Measurements from ENCODE around the gene EYS.
"Not testable (repeated sequence)": the region's sequence is repeated elsewhere in the genome, so short reads cannot be mapped to it uniquely, and the experiment has no call there.

Gene EYS

DNA sequence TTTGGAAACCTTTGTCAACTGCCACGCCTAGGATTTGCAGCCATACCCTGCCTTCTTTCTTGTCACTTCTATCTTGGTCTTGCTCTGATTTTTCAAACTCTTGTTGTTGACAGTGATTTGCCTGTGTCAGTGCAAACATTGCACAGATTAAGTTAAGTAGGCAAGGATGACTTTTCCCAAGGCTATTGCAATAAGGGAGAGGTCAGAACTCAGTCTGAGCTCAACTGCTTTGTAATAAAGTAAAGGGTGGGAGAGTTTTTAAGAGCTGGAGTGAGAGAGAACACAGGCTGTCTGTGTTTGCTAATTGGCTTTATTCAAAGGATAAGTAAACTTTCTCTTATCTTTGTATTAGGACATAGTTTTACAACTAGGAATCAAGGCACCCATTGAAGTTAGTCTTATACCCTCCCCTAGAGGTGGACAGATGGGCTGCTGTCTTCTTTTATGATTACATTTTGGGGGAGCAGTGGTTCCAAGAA lies 1622.8 kb downstream of the EYS start:
- DNase-seq = no peak

DNA sequence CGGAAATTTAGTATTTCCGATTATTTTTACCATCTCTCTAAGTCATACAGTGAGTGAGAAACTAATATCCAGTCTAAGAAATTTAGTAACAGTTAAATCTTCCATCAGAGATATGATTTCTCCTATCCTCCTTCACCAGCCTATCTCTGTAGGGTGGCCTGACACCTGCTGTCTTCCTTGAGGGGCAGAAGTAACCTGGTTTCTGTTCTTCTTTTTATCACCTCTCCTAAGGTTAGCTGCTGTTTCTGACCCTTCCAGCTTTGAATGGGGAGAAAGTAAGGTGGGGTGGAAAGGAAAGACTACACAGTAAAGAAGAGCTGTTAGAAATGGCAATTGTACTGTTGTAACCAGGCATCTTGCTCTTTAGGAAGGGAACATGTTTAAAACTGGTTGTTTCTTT lies 1623.8 kb downstream of the EYS start:
- no peak for DNase-seq

DNA sequence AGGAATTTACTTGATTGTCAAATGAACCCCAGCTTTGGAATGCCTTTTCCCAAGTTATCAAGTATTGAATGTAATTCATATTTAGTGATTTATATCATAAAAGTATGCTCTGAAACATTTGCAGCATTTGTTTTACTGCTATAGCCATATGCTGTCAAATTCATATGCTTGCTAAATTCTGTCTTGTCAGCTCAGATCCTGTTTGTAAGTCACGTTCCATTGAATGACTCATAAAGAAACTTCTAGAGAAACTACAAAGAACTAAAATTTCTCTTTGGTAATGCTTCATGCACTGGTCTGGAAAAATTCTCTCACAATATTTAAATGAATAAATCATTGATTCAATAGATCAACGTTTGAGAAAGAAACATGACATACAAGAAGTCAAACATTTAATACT lies 1625.6 kb downstream of the EYS start:
- DNase-seq = no peak

DNA sequence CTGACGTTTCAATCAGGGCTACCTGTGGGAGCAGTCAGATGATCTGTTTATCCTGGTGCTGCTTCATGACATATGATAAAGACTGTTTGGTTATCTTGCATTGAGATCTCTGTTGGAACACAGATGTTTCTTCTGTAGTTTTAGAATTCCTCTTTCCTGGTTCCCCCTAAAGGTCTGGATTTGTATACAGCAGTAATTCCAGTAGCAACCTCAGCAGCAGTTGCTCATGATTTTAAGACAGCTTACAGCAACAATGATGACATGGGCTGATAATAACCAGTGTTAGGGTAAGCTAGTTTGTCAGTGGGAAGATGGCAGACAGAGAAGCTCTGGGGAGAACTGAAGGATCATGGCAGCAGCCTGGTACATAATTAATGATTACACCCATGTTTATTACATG lies 1632.0 kb downstream of the EYS start:
- DNase-seq = no peak

DNA sequence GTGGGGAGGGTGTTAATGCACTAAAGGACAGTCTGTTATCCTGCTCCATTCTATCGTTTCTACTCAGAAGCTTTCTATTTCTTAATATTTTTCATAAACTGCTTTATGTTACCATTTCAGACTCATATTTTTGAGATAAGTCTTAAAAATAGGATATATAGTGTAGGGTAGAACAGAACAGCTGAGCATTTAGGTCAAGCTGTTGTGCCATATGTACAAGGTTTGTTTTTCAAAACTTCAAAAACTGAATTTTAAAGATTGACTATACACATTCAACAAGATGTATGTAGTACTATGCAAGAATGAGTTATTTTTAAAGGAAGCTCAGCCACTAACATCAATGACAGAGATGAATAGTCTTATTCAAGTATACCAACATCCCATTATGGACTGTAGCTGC lies 1634.3 kb downstream of the EYS start:
- DNase-seq = no peak

DNA sequence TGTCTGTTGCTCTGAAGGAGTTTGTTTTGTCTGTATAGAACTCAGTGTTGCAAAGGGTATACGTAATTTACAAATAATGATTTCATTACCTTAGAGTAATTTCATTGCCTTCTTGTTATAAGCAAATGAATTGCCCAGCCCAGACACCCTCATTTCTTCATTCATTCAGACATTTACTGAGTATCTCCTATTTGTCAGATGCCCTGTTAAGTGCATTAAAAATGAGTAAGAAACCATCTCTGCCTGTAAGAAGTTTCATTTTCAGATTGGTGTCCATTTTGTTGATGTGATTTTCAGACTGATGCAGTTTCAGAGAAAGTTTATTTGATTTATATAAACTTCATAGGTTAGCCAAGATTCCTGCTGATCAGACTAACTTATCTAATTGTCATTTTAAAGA lies 1642.1 kb downstream of the EYS start:
- no peak for DNase-seq

DNA sequence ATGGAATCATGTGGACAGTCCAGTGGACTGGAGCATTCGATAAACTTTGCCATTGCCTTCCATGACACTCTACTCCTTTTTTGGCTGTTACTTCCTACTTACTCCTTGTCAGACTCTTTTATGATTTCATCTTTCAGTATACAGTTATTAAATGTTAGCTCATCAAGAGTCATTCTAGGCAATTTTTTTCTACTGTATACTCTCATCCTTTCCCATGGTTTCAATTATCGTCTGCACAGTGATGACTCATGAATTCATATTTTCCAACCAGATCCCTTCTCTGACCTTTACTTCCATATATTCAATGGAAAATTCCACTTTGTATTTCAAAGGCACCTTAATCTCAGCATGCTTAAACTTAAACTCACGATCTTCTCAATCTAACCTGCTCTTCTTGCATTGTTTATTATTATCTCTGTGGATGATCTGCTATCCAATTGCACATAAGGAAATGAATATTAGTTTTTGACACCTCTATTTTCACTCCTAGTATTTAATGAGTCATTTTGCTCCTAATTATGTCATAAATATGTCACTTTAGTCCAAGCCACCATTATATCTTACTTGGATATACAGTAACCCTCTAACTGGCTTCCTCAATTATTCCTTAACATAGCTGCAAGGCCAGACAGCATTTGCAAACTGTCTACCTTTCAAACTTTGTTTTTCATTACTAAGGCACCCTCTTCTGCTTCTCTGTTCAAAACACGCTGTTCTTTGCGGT lies 1643.9 kb downstream of the EYS start:
- no peak for DNase-seq

DNA sequence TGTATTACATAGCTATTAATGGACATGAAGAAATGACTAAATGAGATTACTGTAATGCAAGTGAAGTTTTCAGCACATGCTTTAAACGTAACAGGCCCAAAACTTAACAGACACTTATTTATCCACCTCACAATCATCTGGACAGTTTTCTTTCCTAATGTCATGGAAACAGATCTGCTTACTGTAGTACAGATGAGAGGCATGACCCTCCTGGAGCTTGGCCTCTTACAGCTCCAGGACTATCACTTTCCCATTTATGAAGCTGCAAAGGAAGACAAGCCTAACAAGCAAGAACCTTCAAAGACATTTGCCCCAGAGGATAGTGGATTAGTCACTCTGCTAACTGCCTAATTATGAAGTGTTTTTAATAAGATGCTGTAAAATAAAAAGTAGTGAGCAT lies 1652.2 kb downstream of the EYS start:
- DNase-seq = no peak

DNA sequence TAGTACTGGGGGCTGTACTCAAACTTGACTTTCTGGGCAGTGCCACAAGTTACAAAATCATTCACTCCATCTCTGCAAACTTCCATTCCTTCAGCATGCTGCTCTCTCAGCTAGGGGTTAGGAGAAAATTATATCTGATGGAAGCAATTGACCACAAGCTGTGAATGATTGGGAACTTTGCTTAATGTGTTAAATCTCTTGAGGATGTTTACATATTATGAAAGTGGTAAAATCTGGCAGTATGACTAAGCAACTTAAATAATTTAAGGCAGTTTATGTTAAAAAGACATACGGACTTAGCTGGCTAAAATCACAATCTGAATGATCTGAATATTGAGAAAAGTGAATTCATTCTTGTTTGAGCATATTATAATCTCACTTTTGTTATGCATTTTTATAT lies 1656.4 kb downstream of the EYS start:
- no peak for DNase-seq

DNA sequence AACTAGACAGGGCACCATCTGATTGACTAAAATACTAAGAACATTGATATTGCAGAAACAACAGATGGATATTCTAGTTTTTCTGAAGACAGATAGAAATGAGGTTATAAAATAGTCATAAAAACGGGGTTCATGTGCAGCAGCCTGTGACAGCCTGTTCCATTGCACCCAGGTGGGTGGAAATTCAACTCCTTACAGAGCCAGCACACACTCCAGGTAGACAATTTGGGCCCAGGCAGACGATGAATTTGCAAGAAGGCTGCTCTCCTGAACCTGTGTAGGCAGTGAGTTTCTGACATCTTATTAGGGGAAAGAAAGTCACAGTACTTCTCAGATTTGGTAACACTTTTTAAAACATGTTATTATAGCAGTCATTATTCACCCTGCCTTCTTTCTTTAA lies 1657.3 kb downstream of the EYS start:
- DNase-seq = no peak

DNA sequence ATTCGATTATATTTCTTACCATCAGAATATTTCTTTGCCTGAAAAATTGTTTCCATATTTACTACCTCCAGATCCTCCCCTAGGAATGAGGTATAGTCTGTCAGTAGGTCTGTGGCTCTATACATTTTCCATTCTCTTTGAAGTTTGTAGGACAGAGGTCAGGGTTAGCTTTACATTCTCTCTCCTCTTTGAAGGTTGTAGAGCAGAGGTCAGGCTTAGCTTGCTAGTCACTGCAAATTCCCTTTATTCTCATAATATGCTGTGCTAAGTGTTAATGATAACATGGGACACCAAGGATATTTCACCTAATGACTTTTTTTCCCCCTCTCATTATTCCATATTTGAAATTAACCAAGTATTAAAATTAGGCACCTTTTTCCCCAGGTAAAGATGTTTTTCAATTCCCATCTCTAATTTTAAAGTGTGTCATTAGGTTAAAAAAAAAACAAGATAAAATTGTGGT lies 1660.2 kb downstream of the EYS start:
- no peak for DNase-seq

DNA sequence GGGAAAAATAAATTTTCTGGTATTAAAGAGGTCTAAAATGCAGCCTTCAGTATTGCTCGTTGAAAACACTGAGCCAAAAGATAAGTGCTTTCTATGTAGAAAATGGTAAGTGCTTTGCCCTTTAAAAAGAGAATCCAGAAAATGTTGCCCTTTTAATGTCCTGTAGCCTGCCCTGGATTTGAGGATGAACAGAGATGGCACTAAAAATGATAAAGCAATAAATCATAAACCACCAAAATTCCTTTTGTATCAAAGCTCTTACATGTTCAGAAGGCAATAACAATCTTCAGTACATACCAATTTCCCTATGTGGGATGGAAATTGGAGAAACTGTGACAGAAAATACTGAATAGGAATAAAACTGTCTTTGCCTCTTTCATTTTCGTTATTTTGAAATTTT lies 1665.7 kb downstream of the EYS start:
- DNase-seq = no peak

DNA sequence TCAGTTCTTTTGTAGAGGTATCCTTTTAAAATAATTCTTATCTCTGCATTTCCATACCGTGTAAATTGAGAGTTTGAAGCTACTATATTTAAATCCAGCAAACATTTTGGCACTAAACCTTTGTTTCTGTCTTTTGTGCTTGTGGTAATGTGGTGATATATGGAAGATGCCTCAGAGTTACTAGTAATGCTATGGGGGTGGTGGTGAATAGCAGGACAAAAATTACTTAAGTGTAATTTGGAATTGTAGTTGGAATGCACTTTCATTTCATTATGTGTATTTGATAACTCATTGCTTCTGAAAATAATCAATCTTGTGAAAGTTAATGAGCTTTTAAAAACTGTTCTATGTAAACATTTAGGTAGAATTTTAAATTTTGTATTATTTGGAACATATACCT lies 1666.9 kb downstream of the EYS start:
- DNase-seq = no peak

DNA sequence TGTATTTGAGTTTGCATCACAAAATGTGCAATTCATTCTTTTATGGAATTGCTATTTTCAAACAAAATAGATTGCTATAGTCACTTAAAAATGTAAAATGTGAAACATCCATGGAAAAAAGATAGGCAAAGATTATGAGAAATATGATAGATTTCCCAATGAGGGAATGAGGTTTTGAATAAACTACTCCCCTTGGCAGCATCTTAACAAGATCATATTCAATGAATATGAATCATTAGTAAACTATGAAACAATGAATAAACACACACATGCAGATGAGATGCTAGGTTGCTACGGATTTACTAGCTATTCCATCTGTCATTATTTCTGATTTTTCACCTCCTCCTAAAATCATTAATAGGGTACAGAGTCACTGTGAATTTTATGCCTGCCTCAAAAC lies 1669.6 kb downstream of the EYS start:
- DNase-seq = no peak

DNA sequence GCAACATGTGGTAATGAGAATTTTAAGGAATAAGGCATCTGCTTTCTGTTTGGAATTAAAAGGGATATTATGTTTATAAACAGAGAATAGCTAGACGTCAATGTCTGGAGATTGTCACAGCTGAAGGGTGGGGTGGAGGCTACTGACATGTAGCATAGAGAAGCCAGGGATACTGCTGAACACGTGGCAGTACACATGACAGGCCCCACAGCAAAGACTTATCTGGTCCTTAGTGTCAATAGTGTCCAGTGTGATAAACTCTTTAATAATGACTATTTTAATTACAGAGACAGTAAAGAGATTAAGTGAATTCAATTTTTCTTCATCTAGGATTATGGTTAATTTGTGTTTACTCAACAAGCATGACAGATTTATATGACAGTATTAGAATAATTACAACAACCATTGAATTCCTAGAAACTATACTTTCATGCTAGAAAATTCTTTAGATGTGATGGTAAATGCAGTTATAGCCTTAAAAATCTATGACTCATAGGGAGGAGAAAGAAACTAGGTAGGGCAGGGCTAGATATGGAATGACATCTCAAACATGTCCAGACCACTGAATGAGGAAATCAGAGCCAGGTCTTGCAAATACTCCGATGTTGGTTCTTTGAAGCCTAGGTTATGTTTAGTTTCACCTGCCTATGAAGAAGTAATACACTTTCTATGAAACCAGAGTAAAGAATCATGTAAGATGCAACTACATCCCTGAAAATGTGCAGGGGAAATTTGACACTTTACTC lies 1671.9 kb downstream of the EYS start:
- DNase-seq = no peak

DNA sequence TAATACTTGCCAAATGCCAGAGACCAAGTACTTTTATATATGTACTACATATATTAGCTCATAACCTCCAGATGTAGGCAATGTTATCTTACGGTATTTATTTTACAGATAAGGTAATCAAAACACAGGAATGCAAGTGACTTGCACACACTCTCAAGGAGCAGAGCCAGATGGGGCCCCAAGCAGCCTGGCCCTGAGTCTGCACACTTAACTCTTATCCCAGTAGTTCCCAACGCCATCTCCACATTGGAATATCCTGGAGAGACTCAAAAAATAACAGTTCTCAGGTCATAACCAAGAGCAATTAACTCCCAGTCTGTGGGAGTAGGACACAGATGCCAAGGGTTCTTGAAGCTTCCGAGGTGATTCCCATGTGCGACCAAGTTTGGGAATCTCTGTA lies 1672.7 kb downstream of the EYS start:
- no peak for DNase-seq

DNA sequence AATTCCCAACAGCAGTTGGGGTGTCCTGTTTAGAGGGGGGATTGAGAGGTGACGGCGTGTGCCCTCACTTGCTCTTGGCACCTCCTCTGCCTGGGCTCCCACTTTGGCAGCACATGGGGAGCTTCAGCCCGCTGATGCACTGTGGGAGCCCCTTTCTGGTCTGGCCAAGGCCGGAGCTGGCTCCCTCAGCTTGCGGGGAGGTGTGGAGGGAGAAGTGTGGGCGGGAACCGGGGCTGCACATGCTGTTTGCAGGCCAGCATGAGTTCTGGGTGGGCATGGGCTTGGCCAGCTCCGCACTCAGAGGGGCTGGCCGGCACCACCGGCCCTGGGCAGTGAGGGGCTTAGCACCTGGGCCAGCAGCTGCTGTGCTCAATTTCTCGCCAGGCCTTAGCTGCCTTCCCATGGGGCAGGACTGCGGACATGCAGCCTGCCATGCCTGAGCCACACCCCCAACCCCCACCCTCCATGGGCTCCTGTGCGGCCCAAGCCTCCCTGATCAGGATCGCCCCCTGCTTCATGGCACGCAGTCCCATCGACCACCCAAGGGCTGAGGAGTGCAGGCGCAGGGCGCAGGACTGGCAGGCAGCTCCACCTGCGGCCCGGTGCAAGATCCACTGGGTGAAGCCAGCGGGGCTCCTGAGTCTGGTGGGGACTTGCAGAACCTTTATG lies 1675.9 kb downstream of the EYS start:
- not testable (repeated sequence) for DNase-seq

DNA sequence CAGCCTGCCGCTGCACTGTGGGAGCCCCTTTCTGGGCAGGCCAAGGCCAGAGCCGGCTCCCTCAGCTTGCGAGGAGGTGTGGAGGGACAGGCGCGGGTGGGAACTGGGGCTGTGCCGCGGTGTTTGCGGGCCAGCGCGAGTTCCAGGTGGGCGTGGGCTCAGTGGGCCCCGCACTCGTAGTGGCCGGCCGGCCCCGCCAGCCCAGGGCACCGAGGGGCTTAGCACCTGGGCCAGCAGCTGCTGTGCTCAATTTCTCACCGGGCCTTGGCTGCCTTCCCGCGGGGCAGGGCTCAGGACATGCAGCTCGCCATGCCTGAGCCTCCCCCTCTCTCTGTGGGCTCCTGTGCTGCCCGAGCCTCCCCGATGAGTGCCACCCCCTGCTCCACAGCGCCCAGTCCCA lies 1683.3 kb downstream of the EYS start:
- no peak for DNase-seq

DNA sequence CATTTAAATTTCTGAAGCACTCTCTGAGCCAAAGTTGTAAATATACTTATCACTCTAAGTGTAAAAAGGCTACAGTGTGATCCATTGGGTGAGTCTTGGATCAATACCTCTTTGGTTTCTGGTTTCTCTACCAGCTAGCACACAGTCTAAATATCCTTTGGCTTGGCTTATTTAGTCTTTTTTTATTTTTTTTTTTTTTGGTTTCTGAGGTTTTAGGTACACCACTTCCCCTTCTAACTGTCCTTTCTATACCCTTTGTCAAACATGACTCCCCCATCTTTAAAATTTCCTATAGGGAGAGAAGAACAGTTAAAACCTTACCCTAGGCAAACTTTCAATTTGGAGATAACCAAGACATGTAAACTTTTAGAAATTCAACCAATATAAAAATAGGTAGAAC lies 1692.4 kb downstream of the EYS start:
- no peak for DNase-seq

DNA sequence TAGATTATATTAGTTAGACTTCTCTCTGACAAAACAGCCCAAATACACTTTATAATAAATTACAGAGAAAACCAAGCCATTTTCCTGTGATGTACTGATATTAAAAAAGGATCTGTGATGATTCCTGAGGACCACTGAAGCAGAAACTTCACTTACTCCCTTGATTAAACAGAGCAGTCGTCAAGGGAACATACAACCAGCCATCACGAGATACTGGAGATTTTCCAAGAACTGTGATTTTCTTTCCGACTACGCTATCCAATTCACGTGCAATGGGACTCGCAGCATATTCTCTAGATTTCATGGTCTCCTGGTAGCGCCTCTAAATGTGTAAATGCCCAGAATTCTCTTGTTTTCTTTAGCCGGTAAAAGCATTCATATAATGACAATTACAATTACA lies 1694.0 kb downstream of the EYS start:
- DNase-seq = no peak

DNA sequence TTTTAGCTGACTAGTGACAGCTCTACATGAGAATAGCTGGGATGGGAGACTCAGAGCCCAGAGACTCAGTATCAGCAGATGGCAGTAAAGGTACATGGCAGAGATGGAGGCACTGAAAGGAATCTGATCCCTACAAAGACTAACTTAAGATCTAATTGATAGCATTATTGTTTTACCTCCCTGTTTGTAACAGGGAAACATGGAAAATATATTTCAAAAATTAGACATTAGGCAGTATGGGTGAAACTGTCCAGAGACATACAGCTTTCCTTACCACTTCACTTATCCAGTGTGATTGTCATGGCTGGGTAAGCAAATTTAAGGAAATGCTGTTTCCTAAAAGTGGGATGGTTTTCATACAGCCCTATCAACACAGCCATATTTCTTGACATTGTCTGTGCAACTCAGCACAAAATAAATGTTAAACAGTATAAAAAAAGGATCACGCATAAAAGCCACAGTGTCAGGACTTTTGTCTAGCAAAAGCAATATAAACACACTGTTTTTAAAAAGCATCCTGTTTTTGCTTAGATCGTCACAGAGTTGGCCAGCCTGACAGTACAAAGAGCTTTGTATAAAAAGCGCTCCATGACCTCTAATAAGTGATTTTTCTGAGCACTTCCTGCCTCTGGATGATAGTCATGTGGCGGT lies 1694.5 kb downstream of the EYS start:
- peak; percentile 64 for DNase-seq

DNA sequence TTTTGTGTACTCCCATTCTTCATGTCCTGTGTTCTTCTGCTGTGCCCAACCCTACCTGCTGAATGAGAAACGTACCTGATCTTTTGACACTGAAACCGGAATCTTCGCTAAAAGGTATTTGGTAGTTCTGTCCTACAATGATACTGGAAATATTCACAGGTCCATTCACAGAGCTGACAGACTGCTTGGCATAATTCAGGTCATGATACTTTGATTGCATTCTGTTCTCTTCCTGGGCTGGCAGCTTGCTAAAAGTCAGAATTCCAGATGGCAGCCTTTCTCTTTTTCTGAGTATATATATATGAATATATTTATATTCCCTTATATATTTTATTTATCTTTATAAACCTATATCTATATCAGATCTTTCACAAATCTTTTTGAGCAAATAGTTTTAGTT lies 1696.4 kb downstream of the EYS start:
- no peak for DNase-seq

DNA sequence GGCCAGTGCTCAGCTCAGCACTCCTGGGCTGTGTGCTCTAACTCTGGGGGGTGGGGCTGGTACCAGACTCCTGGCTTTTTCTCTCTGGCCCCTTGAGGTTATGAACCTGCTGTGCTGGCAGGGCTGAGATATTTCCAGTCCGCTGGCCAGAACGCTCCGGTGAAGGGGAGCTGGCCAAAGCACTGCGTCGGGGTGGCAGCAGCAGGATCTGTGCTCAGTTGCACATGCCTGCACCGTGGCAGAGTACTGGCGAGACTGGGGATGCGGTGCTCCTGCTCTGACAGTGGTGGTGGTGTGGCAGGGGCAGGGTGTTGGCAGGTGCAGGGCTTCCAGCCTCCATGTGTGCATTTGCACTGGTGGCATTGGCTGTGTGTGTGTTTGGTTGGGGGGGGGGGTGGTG lies 1697.0 kb downstream of the EYS start:
- no peak for DNase-seq

DNA sequence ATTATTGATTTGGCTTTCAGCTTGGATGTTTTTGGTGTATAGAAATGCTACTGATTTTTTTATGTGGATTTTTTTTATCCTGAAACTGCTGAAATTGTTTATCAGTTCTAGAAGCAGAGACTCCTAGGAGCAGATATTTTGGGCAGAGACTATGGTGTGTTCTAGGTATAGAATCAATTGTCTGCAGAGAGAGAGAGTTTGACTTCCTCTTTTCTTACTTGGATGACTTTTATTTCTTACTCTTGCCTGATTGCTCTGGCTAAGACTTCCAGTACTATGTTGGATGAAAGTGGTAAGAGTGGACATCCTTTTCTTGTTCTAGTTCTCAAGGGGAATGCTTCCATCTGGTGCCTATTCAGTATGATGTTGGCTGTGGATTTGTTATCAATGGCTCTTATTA lies 1700.8 kb downstream of the EYS start:
- DNase-seq = no peak
